H9 (cell line): ENCODE results near the gene DPF3. TPM values are rescaled to one million over a fixed set of nuclear protein-coding genes. Genes with fewer than 3 reads are reported as not detected.

Source experiments
- DNase-seq: peaks from one replicate; pipeline ENCODE4 v3.0.0-alpha.2; 2017
- H2AFZ ChIP-seq: one replicate; pipeline ENCODE4 v1.6.1; 2013; ENCODE audit warnings: mild to moderate bottlenecking, low read length, control low read depth, moderate library complexity
- H2AK5ac ChIP-seq: 2 replicates; pipeline ENCODE4 v1.6.1; 2013; ENCODE audit warnings: low read length, control low read depth, mixed read lengths; ENCODE audit not compliant: insufficient read length
- H2BK120ac ChIP-seq: one replicate; pipeline ENCODE4 v1.6.1; 2013; ENCODE audit warnings: low read depth, mild to moderate bottlenecking, low read length, control low read depth, inconsistent platforms; ENCODE audit not compliant: poor library complexity, severe bottlenecking
- H2BK12ac ChIP-seq: 2 replicates; pipeline ENCODE4 v1.6.1; 2013; ENCODE audit warnings: low read length, control low read depth, mixed read lengths, low read depth; ENCODE audit not compliant: insufficient read length
- H2BK15ac ChIP-seq: 2 replicates; pipeline ENCODE4 v1.6.1; 2013; ENCODE audit warnings: low read depth, low read length, control low read depth
- H2BK20ac ChIP-seq: one replicate; pipeline ENCODE4 v1.6.1; 2013; ENCODE audit warnings: low read depth, mild to moderate bottlenecking, low read length, control low read depth, inconsistent platforms; ENCODE audit not compliant: poor library complexity, severe bottlenecking
- H2BK5ac ChIP-seq: 2 replicates; pipeline ENCODE4 v1.6.1; 2013; ENCODE audit warnings: low read length, control low read depth, mixed read lengths; ENCODE audit not compliant: insufficient read length
- H3K14ac ChIP-seq: 2 replicates; pipeline ENCODE4 v1.6.1; 2013; ENCODE audit warnings: low read length, control low read depth; ENCODE audit not compliant: insufficient read depth
- H3K18ac ChIP-seq: 2 replicates; pipeline ENCODE4 v1.6.1; 2013; ENCODE audit warnings: low read depth, mild to moderate bottlenecking, mixed read lengths, low read length, control low read depth; ENCODE audit not compliant: insufficient read length
- H3K23ac ChIP-seq: 2 replicates; pipeline ENCODE4 v1.6.1; 2013; ENCODE audit warnings: low read length, control low read depth, mixed read lengths, low read depth; ENCODE audit not compliant: insufficient read length
- H3K23me2 ChIP-seq: 2 replicates; pipeline ENCODE4 v1.6.1; 2013; ENCODE audit warnings: low read depth, mild to moderate bottlenecking, mixed read lengths, low read length, control low read depth; ENCODE audit not compliant: insufficient read length, poor library complexity, severe bottlenecking
- H3K27ac ChIP-seq: 2 replicates; pipeline ENCODE4 v1.5.1; 2013; ENCODE audit warnings: low read length, control low read depth, mixed read lengths, low read depth; ENCODE audit not compliant: insufficient read length
- H3K27me3 ChIP-seq: 2 replicates; pipeline ENCODE4 v1.6.1; 2013; ENCODE audit warnings: low read length, control low read depth, inconsistent platforms; ENCODE audit not compliant: insufficient read depth
- H3K4ac ChIP-seq: 2 replicates; pipeline ENCODE4 v1.6.1; 2013; ENCODE audit warnings: low read depth, mild to moderate bottlenecking, control low read depth, inconsistent platforms, low read length, moderate library complexity
- H3K4me1 ChIP-seq: 2 replicates; pipeline ENCODE4 v1.6.1; 2013; ENCODE audit warnings: low read length, control low read depth, inconsistent platforms; ENCODE audit not compliant: insufficient read depth
- H3K4me2 ChIP-seq: 2 replicates; pipeline ENCODE4 v1.6.1; 2013; ENCODE audit warnings: low read length, control low read depth, mixed read lengths; ENCODE audit not compliant: insufficient read length, insufficient read depth
- H3K56ac ChIP-seq: 2 replicates; pipeline ENCODE4 v1.6.1; 2013; ENCODE audit warnings: low read depth, mild to moderate bottlenecking, mixed read lengths, low read length, control low read depth; ENCODE audit not compliant: insufficient read length
- H3K79me1 ChIP-seq: 2 replicates; pipeline ENCODE4 v1.6.1; 2013; ENCODE audit warnings: low read depth, mild to moderate bottlenecking, moderate library complexity, low read length, control low read depth, inconsistent platforms; ENCODE audit not compliant: insufficient read depth, poor library complexity, severe bottlenecking
- H3K79me2 ChIP-seq: 2 replicates; pipeline ENCODE4 v1.6.1; 2013; ENCODE audit warnings: low read length, control low read depth, inconsistent platforms; ENCODE audit not compliant: insufficient read depth
- H3K9ac ChIP-seq: 2 replicates; pipeline ENCODE4 v1.6.1; 2013; ENCODE audit warnings: low read length, control low read depth, mixed read lengths; ENCODE audit not compliant: insufficient read length; ENCODE audit errors: extremely low read depth
- H3K9me3 ChIP-seq: one replicate; pipeline ENCODE4 v1.6.1; 2013; ENCODE audit warnings: low read depth, low read length, inconsistent platforms; ENCODE audit not compliant: control insufficient read depth
- H3T11ph ChIP-seq: one replicate; pipeline ENCODE4 v1.6.1; 2013; ENCODE audit warnings: mild to moderate bottlenecking, low read length, control low read depth, inconsistent platforms
- H4K20me1 ChIP-seq: one replicate; pipeline ENCODE4 v1.6.1; 2013; ENCODE audit not compliant: control insufficient read depth, insufficient read length, insufficient read depth
- H4K5ac ChIP-seq: 2 replicates; pipeline ENCODE4 v1.6.1; 2013; ENCODE audit warnings: low read depth, mild to moderate bottlenecking, mixed read lengths, low read length, control low read depth; ENCODE audit not compliant: insufficient read length
- H4K8ac ChIP-seq: replicated peaks from 2 replicates; pipeline ENCODE4 v1.6.1; 2013; ENCODE audit warnings: low read length, control low read depth, mixed read lengths, low read depth; ENCODE audit not compliant: insufficient read length
- H4K91ac ChIP-seq: 2 replicates; pipeline ENCODE4 v1.6.1; 2013; ENCODE audit warnings: low read depth, mild to moderate bottlenecking, moderate library complexity, mixed read lengths, low read length, control low read depth; ENCODE audit not compliant: insufficient read length
- H3K27ac Mint-ChIP-seq, 3 experiments: 2 replicates in 2 of 3; 3 replicates in 1 of 3; pipeline ENCODE4 v1.8.0; 2020 to 2021; ENCODE audit warnings: mixed read lengths in 3 of 3, mild to moderate bottlenecking in 1 of 3, moderate library complexity in 1 of 3
- H3K27me3 Mint-ChIP-seq: 2 replicates; pipeline ENCODE4 v1.8.0; 2021; ENCODE audit warnings: low read depth, mild to moderate bottlenecking, moderate library complexity, mixed read lengths
- H3K36me3 Mint-ChIP-seq, 3 experiments: 2 replicates in 2 of 3; 3 replicates in 1 of 3; pipeline ENCODE4 v1.8.0; 2020 to 2021; ENCODE audit warnings: low read depth in 3 of 3, mixed read lengths in 3 of 3; ENCODE audit not compliant: insufficient read depth in 1 of 3
- H3K4me1 Mint-ChIP-seq, 2 experiments: 2 replicates each; pipeline ENCODE4 v1.8.0; 2020; ENCODE audit warnings: mixed read lengths in 2 of 2
- H3K4me3 Mint-ChIP-seq, 2 experiments: 2 replicates in 1 of 2; 3 replicates in 1 of 2; pipeline ENCODE4 v1.8.0; 2020 to 2021; ENCODE audit warnings: mild to moderate bottlenecking in 2 of 2, mixed read lengths in 2 of 2, moderate library complexity in 1 of 2
- H3K9me3 Mint-ChIP-seq, 2 experiments: 2 replicates in 1 of 2; 3 replicates in 1 of 2; pipeline ENCODE4 v1.8.0; 2020; ENCODE audit warnings: mild to moderate bottlenecking in 2 of 2, mixed read lengths in 2 of 2, moderate library complexity in 1 of 2
- CTCF ChIP-seq: fragments of 200-600 bp; sonication (generic); conservative IDR thresholded peaks from 3 replicates; pipeline ENCODE4 v1.8.0; 2021; ENCODE audit warnings: antibody characterized with exemption, mild to moderate bottlenecking
- WGBS: extraction: QIAGEN DNeasy Blood & Tissue Kit; methylation state at CpG from one replicate; pipeline ENCODE4 v1.1.7; 2013; ENCODE audit warnings: missing lambda C conversion rate, low lambda C conversion rate, mixed read lengths; ENCODE audit not compliant: insufficient read length; ENCODE audit errors: extremely low coverage; 5-methylcytosine and 5-hydroxymethylcytosine counted together
- total RNA-seq: library from RNA; stranded (reverse); gene quantifications from 2 replicates; pipeline ENCODE4 v1.2.1, GENCODE V29; 2021

DPF3 gene
- total RNA-seq, 1 experiment from 2014 or later = not detected

- Mint-ChIP-seq H3K9me3 (peaks cover 15 to 18% of the 10 kb centered on the region in 2 experiments), H3K4me1 (0 out of 4 replicates have a peak, but pooled peaks cover 0 to 3% of the 10 kb centered on the region in 2 experiments), H3K27me3 (peaks cover 2% of the 10 kb centered on the region), H3K4me3 (no peak overlapping the region), H3K27ac (no peak overlapping the region; a peak in 1 of 7 replicates), H3K36me3 (peaks cover 5 to 12% (median 9%) of the 10 kb centered on the region in 3 experiments)
- H2BK15ac ChIP-seq = no peak overlapping the region
- no peaks in the 10 kb centered on the region for H3K27me3 ChIP-seq
- WGBS = no CpG with 5 or more reads among the region's 4 CpGs
- no peak overlapping the region for H3T11ph ChIP-seq
- H2BK20ac ChIP-seq = no peak overlapping the region
- H2AFZ ChIP-seq = no peak overlapping the region
- H4K5ac ChIP-seq = no peak overlapping the region
- H3K4ac ChIP-seq = no peak overlapping the region
- no peak overlapping the region for H3K18ac ChIP-seq
- no peaks in the 10 kb centered on the region for H3K4me1 ChIP-seq
- no peaks in the 10 kb centered on the region for H3K23me2 ChIP-seq
- no peak for TF ChIP-seq CTCF
- no peak overlapping the region for H4K91ac ChIP-seq
- DNase-seq = no peak
- no peaks in the 10 kb centered on the region for H3K79me1 ChIP-seq
- no peak overlapping the region for H3K14ac ChIP-seq
- H2AK5ac ChIP-seq = no peak overlapping the region
- H2BK12ac ChIP-seq = no peak overlapping the region
- no peak overlapping the region for H3K27ac ChIP-seq
- H4K20me1 ChIP-seq = no peaks in the 10 kb centered on the region
- H3K23ac ChIP-seq = no peak overlapping the region
- H3K9me3 ChIP-seq = no peaks in the 10 kb centered on the region
- no peak overlapping the region for H4K8ac ChIP-seq
- no peak overlapping the region for H2BK5ac ChIP-seq
- H3K9ac ChIP-seq = no peak overlapping the region
- H3K4me2 ChIP-seq = no peak overlapping the region
- no peaks in the 10 kb centered on the region for H3K79me2 ChIP-seq
- no peak overlapping the region for H3K56ac ChIP-seq
- H2BK120ac ChIP-seq = no peak overlapping the region
Observed at GRCh38 chr14:72754949-72755348, 139.0 kb downstream of the DPF3 start.
